SU-DHL-6 (cell line): ENCODE data around the gene RAB31.

ENCODE experiments used
- CTCF ChIP-seq: fragments of 200-600 bp; sonication (generic); IDR thresholded peaks from one replicate; pipeline ENCODE4 v1.5.1; 2017; ENCODE audit warnings: antibody characterized with exemption, mild to moderate bottlenecking, low read length, moderate library complexity; ENCODE audit not compliant: insufficient read depth, poor library complexity, severe bottlenecking
- EZH2phosphoT487 ChIP-seq: fragments of 200-600 bp; sonication (generic), shearing (Covaris generic); conservative IDR thresholded peaks from 2 replicates; pipeline ENCODE4 v1.6.1; 2018; ENCODE audit warnings: mild to moderate bottlenecking, antibody characterized with exemption, low read length, moderate library complexity, mixed read lengths

GRCh38 chr18:9690418-9691188 is 17.5 kb upstream of the RAB31 start:
- TF ChIP-seq CTCF (no peak), EZH2phosphoT487 (no peak)
